Putamen (tissue), 1 donor: Measurements from ENCODE around the gene IL32.
"Not testable (repeated sequence)": the region's sequence is repeated elsewhere in the genome, so short reads cannot be mapped to it uniquely, and the experiment has no call there.

Experiments
- DNase-seq: peaks from one replicate; pipeline ENCODE4 v3.0.0-alpha.2; 2016; ENCODE audit warnings: low spot score

The IL32 gene

DNA sequence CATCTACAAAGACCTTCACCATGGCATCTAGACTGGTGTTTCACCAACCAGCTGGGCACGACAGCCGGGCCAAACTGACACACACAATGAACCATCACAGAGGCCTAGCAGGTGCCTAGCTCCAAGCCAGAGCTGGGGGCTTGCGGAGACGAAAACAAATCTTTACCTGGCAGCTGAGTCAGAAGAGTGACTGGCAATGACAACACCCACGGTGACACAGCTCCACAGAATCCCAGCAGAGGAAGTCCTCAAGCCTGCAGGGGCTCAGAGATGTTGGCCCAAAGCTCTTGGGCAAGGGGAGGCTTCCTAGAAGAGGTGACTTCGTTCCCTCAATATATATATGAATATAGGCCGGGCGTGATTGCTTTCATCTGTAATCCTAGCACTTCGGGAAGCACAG, 13.9 kb upstream of the IL32 start:
- no peak for DNase-seq

- DNase-seq, result not testable (repeated sequence)
These were observed 12.7 kb upstream of the IL32 start for GRCh38 chr16:3052571-3053329.

DNA sequence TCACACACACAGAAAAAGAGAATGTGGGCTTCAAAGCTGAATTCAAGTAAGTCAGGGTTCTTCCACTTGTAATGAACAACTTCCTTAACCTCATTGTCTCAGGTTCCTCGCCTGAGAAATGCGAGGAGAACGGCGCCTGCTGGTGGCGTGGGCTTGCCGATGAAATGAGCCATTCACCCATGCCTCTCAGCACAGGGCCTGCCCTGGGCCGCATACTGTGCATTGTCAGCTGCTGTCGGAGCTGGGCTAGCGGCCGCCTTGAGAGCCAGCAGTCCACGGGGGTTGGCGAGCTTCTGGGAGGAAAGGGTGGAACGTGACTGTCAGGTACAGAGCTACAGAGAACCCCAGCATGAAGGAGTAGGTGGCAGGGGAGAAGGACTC, 12.1 kb upstream of the IL32 start:
- not testable (repeated sequence) for DNase-seq

GRCh38 chr16:3054965-3055733, 10.3 kb upstream of the IL32 start:
- no peak for DNase-seq

- DNase-seq, result not testable (repeated sequence)
These were observed 9.7 kb upstream of the IL32 start for GRCh38 chr16:3055734-3056115.

DNA sequence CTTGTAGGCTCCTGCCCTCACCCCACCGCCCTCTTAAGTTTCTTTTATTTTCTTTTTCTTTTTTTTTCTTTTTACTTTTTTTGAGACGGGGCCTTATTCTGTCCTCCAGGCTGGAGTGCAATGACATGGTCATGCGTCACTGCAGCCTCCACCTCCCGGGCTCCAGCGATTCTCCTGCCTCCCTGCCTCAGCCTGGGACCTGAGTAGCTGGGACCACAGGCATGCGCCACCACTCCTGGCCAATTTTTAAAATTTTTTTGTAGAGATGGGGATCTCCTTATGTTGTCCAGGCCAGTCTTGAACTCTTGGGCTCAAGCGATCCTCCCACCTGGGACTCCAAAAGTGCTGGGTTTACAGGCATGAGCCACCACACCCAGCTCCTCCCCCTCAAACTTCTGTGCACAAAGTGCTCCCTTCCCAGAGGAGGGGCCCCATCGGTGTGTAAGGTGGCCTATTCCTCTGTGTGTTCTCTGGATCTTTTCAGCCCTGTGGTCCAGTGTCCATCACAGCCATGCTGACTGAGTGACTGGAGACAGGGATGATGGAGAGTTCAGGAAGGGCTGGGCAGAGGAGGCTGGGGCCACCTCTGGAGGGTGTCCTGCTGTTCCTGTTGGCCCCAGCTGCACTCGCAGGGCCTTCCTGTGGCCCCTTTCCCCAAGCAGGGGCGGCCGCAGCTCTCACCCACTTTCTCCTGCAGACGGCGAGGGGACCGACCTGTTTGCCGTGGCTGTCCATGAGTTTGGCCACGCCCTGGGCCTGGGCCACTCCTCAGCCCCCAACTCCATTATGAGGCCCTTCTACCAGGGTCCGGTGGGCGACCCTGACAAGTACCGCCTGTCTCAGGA, 8.9 kb upstream of the IL32 start:
- DNase-seq, result no peak

- no peak for DNase-seq
These were observed 8.0 kb upstream of the IL32 start for GRCh38 chr16:3057181-3058138.

DNA sequence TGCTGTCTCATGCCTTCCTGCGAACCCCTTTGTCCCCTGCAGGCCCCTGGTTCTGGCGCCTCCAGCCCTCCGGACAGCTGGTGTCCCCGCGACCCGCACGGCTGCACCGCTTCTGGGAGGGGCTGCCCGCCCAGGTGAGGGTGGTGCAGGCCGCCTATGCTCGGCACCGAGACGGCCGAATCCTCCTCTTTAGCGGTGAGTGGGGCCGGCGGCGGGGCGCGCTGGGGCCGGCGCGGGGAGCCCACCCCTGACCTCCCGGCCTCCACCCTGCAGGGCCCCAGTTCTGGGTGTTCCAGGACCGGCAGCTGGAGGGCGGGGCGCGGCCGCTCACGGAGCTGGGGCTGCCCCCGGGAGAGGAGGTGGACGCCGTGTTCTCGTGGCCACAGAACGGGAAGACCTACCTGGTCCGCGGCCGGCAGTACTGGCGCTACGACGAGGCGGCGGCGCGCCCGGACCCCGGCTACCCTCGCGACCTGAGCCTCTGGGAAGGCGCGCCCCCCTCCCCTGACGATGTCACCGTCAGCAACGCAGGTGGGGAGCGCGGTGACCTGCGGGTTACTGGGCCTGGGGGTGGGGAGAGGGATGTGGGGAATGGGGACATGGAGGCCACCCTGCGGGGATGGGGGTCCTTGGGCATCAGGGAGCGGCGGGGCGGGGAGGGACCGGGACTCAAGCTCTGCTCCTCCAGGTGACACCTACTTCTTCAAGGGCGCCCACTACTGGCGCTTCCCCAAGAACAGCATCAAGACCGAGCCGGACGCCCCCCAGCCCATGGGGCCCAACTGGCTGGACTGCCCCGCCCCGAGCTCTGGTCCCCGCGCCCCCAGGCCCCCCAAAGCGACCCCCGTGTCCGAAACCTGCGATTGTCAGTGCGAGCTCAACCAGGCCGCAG, 7.1 kb upstream of the IL32 start:
- DNase-seq, result peak; percentile 32

GRCh38 chr16:3059041-3059722, 6.3 kb upstream of the IL32 start:
- peak; percentile 76 for DNase-seq

DNA sequence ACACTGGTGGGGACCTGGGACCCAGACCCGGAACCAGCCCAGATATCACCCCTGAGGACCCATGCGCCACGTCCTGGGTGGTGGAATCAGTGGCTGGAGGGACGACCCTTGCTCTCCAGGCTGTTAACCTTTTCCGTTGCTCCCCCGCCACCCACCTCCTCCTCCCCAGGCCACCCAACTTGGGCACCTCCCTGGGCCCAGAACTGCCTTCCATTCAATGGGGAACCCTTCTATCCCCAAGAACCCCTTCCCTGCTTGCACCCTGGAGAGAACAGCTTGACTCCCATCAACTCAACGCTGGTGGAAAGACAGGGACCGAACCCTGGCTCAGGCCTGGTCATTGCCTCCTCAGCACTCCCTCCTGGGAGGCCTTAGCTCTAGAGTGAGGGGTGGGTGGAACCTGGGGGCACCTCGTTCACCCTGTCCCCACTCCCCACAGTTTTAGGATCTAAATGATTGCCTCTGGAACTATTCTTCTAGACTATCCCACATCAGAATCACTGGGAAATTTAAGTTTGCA, 5.7 kb upstream of the IL32 start:
- no peak for DNase-seq

DNA sequence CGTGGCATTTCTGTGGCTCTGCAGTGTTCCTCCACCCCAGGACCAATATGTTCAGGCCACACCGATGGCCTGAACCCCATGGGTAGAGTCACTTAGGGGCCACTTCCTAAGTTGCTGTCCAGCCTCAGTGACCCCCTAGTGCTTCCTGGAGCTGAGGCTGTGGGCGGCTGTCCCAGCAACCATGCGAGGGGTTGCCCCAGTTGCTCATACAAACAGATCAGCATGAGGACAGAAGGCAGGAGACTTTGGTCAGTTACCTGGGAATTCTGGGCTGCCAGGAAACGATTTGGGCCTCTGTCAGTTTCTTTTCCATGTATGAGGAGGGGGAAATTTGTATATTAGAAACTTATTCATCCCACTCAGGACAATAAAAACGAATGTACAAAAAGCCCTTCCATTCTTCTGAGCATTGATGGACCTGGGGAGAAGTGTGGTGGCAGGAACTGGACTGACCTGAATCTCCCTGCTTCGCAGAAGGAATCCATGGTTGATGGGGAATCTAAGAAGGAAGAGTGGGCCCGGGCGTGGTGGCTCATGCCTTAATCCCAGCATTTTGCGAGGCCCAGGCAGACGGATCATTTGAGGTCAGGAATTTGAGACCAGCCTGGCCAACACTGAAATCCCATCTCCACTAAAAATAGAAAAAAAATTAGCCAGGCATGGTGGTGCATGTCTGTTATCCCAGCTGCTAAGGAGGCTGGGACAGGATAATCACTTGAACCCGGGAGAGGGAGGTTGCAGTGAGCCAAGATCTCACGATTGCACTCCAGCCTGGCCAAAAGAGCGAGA, 4.9 kb upstream of the IL32 start:
- no peak for DNase-seq

GRCh38 chr16:3062553-3062952, 2.9 kb upstream of the IL32 start:
- no peak for DNase-seq

- DNase-seq, result no peak
These were observed 1.6 kb upstream of the IL32 start for GRCh38 chr16:3063625-3064386.

DNA sequence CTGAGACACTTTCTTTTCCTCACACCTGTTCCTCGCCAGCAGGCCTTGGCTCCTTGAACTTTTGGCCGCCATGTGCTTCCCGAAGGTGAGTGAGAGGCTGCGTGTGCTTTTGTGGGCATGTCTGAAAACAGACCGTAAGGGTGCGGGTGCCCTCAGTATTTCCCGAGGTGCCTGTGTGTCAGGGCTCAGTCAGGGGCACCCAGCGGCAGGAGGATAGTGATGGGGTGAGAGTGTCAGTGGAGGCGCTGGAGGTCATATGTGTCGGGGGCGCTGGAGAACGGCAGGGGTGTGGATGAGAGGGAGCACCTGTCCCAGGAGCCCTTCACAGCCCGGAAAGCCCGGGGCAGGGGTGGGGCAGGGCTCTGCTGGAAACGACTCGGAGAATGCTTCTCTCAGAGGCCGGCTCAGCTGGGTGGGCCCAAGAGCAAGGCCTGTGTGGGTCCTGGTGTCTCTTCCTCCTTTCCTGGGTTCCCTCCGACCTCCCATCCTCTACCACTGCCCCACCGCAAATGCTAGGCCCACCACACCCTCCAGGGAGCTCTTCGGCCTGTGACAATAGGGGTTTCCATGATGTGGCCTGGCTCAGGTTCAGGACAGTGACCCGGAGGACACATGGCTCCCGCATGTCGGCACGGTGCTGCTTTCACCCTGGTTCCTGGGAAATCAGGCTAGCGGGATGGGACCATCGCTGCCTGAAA, 451 bp downstream of the IL32 start:
- DNase-seq, result no peak

DNA sequence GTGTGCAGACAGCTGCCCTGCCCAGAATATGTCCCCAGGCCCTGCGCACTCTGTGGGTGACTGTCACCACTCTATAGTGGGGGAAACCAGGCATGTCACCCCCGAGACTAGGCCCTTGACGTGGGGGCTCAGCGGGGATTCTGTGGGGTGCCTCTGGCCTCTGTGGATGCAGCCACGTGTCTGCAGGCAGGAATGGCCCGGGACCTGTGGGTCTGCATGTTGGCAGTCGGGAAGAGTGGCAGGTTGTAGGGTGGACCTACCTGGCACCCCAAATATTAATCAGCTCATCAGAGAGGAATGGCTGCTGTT, 954 bp downstream of the IL32 start:
- no peak for DNase-seq

- no peak for DNase-seq
These were observed 3.0 kb downstream of the IL32 start for GRCh38 chr16:3068487-3068886.

DNA sequence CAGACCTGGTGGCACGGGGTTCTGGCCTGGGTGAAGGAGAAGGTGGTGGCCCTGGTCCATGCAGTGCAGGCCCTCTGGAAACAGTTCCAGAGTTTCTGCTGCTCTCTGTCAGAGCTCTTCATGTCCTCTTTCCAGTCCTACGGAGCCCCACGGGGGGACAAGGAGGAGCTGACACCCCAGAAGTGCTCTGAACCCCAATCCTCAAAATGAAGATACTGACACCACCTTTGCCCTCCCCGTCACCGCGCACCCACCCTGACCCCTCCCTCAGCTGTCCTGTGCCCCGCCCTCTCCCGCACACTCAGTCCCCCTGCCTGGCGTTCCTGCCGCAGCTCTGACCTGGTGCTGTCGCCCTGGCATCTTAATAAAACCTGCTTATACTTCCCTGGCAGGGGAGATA, 3.7 kb downstream of the IL32 start:
- not testable (repeated sequence) for DNase-seq
